ENCODE data around the gene TBX10.
"Not testable (repeated sequence)": the region's sequence is repeated elsewhere in the genome, so short reads cannot be mapped to it uniquely, and the experiment has no call there.

Gene TBX10

DNA sequence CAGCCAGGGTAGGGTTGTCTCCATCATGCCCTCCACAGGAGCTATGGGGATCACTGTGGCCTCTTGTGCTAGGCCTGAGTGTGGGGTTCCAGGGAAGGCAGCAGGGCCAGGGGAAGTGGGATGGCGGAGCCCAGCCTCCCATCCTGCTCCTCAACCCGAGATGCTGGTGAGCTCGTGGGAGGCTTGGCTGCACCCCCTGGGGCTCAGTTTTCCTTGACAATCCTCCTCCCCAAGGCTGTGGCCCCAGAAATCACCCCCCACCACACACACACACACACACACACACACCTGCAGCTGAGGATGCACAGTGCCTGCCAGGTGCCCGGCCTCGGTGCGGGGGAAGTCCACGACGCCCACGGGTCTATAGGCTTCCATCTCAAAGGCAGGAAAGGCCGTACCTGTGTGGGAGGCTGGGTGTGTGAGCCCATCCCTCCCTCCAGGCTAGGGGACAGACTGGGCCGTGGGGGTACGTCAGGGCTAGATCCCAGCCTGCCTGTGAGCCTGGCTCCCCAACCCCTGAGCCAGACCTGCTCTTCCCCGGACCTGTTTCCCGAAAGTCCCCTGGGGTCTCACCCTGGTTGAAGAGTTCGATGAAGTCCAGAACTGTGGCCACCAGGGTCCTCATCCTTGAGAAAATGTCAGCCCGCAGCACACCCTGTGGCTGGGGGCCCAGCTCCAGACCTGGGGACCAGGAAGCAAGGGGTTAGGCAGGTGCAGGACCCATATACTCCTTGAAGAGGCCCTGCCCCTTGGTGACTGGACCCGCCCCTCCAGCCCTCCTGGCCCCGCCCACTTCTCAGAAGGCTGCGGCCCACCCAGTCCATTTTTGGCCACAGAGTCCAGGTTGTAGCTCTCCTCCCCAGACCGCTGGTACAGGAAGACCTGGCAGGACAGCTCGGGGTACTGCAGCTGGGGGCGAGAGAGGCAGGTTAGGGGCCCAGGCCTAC, 5.2 kb upstream of the TBX10 start:
- DNase-seq: no peak

DNA sequence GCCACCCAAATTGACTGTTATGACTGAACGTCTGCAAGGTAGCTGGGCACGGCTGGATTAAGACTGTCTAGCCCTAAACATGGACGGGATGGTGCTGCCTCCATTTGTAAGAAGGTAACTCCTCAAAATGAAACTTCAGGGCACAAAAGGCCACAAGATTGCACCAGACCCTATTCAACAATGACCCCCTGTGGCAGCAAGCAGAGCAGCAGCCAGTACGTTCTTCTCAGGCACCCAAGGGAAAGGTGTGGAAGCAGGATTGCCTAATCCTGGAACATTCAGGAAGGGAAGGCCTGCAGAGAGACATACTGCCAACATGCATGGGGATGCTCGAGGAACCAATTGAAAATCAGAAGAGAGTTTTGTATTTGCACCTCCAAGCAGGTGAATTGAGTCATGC, 4.5 kb upstream of the TBX10 start:
- no peak for DNase-seq

DNA sequence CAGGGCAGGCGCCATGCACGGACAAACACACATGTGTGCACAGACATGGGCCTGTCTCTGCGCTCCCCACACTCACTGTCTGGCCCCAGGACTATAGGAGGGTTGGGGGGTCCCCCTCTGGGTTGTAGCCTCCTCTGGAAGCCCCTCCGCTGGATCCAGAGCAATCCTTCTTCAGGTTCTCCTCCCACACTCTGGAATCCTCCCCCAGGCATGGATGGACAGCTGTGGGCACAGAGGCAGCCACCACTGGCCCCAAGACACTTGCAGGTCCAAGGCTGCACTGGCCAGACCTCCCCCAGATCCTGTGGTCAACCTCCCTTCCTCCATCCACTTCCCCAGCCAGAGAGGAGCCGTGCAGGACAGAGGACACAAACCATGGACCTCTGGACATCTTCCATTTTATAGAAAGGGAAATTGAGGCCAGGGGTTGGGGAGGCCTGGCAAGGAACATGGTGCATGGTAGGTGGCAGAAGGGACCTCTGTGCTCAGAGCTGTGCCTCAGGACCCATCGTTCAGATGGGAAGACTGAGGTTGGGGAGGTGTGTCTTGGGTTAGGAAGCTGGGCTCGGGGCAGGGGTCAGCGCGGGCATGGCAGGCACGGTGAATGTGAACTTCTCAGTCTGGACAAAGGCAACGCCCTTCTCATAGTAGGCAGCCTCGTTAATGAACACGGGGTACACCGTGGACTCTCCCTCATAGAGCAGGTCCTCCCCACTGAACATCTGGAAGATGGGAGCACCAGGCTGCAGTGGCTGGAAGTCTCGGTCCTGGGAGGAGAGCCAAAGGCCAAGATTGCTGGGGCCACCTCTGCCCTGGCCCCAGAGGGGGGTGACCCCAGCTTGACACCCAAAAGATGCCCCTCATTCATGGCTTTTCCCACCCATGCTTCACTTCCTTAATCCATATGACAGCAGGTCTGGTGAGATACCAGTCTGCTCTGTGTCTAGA, 2.9 kb upstream of the TBX10 start:
- no peak for DNase-seq

DNA sequence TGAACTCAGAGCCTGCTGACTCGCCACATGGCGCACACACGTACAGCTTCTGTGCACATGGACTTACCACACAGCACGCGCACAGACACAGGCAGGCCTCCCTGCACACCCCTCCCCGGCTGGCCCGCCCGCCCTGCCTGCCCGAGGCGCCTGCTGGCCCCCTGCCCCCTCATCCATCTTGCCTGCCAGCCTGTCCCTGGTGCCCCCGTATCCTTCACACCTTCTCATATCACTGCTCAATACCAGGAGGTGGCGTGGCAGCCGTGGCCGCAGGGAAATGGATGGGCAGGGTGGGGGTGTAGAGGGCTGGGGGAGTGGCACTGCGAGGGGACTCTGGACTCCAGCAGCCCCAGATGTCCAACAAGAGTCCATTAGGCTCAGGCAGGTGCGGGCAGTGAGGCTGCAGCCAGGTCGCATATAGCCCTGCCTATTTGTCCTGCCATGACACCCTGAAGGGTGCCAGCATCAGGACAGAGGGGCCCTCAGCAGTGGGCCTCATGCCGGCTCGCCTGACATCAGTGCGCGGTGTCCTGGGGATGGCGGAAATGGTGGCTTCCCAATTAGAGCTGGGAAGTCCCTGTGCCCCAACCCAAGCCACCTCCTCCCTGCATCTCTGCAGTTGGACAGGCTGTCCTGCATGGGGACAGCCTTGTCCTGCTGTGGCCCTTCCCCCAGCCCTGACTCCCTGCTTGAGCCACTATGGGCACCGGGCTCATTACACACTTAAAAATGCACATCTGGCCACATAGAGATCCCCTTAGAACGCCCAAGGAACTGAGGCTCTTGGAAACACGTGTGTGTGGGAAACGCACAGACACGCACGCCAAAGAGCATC, 2.0 kb upstream of the TBX10 start:
- DNase-seq: no peak

DNA sequence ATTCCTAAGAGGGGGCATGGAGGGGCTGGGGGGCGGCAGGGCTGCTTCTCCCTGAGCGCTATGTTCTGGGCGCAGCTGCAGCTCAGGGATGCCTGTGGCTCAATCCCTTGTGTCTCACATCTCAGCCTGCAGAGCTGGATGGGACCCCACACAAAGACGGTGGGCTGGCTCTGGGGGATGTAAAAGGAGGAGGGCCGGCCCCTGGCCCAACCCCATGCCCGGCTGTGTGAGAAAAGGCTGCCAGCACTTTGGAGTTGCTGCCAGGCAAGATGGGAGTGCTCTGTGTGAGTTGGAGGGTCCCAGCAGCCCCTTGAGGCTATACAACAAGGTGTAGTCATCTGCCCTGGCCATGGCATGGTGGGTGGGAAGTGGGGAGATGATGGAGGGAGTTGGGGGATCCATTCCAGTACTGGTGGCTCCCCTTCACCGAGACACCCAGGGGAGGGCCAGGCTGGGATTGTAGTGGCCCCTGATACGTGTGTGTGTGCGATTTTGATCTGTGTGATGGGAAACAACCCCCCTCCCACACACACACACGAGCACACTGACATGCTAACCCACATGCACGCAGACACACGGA, 1.3 kb upstream of the TBX10 start:
- no peak for DNase-seq

DNA sequence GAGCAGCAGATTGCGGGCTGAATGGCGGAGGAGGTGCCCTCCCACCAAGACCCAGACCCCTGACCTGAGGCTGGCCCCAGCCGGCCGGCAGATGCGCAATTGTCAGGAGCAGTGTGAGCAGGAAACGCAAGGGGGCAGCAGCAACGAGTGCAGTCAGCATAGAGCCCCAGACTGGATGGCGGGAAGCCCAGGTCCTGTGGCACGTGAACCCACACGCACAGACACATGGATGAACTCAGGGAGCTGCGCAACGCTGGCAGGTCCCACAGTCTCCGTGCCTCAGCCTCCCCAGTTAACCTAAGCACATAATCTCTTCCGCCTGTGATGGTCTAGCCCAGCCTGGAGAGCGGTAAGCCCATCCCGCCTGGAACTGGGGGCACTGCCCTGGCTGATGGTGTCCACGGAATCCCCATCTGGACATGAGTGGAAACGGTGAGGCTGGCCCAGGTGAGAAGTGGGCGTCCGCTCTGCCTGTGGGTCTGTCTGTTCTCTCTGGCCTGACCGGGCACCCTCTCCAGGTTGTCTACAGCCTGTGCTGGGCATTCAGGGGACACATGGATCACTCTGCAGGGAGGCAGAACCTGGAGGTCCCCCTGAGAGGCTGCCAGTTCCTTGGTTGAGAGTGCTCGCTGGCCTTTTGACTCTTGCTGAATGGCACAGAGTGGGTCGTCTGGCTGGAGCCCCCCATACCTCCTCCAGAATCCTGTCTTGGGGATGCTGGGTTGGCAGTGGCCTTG, 626 bp upstream of the TBX10 start:
- DNase-seq: no peak

DNA sequence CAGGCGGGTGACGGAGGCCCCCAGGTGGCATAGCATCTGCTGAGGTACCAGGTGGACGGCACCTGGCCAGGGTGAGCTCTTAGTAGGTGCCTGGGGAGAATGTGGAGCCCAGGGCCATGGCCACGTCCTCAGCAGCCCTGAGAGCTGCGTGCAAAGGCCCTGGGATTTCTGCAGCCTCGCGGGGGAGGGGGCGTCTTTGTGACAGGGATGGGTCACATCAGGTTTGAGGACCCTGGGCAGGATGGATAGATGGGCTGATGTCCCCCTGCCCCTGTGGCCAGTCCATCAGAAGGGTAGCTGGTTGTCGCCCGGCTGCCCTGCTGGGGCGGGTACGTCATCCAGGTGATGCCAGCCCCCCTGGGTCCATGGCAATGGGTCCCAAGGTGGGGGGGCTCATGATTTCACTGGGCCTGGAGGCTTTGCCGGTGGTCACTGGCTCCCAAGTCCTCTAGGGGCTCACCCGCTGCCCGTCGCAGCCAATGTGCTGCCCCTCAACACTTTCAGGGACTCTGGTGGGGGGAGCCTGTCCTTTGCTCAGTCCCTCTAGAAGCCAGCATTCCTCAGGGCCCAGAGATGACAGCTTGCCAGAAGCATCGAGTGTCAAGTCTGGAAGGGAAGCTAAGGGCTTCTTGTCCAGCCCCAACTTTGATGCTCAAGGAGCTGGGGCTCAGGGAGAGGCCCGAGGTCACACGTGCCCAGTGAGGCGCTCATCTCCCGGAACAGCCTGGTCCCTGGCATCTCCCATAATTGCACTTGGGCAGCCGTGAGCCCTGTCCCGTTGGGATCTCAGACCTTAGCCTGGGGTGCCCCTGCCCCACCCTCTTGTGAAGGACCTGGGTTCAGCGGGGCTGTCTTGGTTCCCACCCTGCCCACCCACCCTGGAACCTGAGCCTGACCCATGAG, 777 bp downstream of the TBX10 start:
- DNase-seq: no peak

DNA sequence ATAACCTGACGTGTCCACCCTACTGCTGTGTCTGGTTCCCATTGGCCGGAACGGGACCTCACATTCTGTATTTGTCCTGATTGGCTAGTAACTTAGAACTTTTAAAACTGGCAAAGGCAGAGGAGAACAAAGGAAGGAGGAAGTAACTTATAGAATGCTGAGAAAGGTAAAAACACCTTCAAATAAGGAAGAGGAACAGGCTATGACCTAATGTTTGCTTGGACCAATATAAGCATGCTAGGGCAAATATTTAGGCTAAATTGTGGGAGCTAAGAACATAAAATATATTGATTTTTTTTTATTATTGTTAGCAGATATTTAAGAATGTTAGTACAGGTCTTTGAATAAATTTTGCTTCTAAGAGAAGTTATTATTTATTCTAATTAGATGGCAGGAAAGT, 2.1 kb downstream of the TBX10 start:
- not testable (repeated sequence) for DNase-seq

DNA sequence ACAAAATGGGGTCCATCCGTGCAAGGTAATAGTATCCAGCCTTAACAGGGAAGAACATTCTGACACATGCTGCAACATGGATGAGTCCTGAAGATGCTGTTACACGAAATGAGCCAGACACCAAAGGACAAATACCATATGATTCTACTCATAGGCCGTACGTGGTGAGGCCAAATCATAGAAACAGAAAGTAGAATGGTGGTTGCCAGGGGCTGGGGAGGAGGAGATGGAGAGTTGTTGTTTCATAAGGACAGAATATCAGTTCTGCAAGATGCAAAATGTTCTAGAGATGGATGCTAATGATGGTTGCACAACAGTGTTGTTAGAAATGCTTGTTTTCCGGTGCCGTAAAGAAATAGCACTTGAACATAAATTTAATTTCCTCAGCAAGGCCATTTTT, 2.6 kb downstream of the TBX10 start:
- DNase-seq: no peak

DNA sequence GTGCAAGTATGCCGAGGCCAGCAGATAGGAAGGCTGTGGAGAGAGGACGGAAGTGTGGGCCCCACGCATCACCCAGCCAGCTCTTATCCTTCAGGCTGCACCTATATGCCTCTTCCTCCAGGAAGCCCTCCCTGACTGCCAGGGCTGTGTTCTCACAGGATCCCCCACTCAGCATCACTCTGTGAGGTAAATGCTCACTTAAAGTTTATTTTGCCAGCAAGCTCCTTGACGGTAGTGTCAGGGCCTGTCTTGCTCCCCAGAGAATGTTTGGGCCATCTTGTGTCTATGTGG, 4.4 kb downstream of the TBX10 start:
- DNase-seq: no peak

DNA sequence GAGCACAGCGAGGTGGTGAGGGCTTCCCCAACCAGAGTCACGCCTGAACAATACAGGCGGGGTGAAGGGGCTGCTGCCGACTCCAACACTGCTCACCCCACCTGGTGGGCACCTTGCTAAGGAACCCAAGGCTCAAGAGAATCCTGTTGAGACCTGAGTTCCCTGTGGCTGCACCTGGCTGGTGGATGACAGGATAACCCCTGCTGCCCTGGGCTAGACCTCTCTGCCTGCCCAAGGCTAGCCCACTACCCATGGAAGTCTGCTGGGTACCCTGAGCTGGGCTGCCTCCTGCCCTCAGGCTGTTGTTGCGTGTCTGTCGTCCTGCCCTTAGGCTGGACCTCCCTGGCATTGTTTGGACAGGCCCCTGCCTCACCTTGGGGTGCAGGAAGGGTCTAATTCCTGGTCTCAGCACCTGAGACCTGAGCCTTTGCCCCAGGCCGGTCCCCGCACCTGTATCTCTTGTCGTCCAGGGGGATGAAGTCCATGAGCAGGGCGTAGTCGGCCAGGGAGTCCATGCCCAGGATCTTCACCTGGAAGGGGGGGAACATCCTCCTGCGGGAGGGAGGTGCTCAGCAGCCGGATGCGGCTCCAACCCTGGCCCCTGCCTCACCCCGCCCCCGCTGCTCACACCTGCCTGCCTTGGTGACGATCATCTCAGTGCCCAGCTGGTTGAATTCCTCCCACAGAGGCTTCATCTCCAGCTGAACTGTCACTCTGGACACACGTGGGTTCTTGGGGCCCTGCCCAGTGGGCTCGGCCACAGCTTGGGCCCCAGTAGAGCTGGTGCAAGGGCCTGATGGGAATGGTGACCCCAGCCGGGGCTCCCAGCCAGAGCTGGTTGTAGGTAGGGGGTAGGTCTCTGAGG, 5.0 kb downstream of the TBX10 start:
- no peak for DNase-seq

DNA sequence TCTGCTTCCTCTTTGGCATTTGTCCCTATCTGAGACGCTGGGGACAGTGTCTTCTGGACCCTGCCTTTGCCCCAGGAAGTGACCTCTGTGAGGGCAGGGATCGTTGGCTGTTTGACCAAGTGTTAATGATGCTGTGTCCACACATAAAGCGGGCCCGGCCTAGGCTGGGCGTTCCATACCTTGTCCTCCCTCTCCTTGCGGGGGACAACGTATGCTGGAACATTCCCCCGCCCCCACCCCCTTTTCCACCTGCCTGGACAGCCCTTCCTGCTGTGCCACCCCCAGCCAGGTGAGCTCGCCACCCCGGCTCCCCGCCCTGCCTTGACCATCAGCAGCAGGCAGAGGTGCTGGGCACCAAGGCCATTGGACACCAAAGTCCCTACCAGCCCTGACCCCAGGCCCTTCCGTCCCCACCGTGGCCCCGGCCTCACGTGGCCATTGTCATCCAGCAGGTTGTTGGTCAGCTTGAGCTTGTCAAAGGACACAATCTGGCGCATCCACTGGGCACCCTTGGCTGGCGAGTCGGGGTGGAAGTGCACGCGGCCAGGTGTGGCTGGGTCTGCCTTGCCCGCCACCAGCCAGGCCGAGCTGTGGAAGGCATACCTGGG, 5.7 kb downstream of the TBX10 start:
- no peak for DNase-seq

DNA sequence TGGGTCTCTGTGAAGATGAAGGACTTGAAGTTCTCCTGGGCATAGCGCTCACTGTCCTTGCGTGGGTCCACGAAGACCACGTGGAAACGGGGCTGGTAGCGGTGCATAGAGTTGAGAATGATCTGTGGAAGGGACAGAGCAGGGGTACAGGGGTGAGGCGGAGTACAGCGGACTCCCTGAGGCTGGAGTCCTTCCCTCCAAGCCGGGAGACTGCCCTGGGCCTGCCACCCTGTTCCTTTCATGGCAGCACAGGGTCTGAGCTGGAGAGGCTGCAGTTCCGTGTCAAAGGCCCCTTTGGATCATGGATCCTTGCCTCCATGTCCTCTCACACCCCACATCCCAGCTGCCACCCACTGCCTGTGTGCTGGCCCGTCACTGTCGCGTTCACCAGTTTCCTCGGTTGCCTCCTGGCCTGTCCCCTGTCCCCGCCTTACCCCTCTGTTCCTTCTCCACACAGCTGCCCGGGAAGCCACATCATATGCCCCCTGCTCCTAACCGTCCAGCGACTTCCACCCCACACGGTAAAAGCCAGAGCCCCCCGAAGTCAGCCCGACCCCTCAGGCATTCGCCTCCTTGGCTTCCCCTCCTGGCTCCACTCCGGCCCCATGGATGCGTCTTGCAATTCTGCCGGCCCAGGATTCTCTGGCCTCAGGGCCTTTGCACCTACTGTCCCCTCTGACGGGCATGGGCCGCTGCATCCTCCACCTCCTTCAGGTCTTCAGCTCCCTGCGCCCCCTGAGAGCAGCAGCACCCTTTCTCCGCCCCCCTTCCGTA, 6.4 kb downstream of the TBX10 start:
- DNase-seq: no peak

DNA sequence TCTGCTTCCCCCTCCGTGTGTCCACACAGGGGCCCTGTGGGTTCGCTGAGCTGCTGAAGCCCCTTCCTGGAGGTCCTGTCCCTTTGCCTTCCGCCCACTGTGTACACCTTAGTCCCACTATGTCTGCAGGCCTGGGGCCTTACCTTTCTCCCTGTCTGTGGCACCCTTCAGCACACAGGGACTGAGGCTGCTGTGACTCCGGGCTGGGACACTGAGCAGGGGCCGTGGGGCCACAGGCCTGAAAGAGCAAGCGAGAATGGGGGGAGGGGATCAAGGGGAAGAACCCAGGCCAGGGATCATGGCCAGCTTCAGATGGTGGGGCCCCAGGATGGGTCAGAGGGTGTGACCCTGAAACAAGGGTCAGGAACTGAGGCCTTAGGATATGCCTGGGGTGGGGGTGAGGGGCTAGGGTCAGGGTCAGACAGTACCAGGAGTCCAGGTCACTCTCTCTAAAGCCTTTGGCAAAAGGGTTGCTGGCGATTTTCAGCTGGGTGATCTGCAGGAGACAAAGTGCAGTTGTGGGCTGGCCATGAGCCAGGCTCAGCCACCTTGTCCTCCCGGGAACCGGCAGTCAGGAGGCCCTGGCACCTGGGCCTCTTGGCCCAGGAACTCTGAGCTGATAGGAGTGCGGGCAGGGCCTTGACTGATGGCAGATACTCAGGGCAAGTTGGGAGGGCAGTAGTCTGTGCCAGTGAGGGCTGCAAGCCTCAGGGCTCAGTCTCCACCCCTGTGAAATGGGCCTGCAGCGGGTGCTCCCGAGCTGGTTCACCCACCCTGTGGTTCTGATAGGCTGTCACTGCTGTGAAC, 7.2 kb downstream of the TBX10 start:
- no peak for DNase-seq

DNA sequence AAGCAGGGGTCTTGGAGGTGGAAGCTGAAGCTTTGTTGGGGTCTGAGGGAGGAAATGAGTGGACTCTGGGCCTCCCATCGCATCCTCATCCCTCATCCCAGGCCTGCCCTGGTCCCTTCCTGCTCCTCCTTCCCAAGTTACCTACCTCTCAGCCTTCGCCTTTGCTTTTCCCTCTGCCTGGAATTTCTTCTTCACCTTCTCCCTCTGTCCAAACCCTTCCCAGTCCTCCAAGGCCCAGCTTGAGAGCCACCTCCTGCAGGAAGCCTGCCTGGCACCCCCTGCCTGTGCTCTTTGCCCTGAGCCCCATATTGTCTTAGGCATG, 7.7 kb downstream of the TBX10 start:
- no peak for DNase-seq

DNA sequence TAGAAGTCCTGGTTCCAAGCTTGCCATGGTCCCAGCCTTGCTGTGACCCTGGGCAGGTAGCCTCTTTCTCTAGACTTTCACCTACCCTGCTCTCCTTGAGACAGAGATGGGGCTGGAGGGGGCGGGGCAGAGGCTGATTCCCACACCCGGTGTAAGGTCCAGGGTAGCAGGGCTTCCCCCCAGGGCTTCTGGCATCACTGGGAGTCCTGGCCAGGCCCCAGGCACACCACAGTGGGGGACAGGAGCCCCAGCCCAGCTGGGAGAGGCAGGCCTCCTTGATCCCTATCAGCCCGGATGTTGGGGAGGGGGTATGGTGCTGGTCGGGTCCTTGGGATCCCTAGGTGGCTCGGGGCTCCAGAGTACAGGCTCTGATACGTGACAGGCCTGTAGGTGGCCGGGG, 8.2 kb downstream of the TBX10 start:
- no peak for DNase-seq

DNA sequence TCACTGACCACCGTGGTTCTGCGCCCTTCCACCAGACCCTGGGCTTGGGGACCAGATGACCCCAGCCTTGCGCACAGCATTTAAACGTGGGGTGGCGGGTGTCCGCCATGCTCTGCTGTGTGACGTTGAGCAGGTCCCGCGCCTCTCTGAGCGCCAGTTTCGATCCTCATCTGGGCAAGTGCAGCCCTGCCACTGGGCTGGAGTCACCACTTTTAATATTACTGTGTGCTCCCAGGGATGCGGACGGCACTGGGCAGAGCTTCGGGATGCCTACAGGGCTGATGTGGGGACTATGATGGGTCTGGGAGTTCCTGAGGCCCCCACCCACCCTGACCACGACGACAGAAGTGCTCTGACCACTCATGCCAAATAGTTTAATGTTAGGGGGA, 8.6 kb downstream of the TBX10 start:
- no peak for DNase-seq
